ENCODE data around the gene MARK1. TPM values are rescaled to one million over a fixed set of nuclear protein-coding genes. Genes with fewer than 3 reads are reported as not detected.

The MARK1 gene
- polyA plus RNA-seq, 1 of the 3 experiments (the other 2 are of a cell fraction) = 3.1 TPM

- no peak overlapping the region for H2AFZ ChIP-seq (ENCODE audit: low read depth)
- no peaks in the 10 kb centered on the region for H3K9me3 ChIP-seq
- no peak overlapping the region for H3K9ac ChIP-seq
- WGBS (ENCODE audit: low lambda C conversion rate) = 69% methylated on average over 4 of the region's 4 CpGs
- CTCF ChIA-PET = interaction anchor here (0.5 to 4.2 kb wide), 5 partner anchors 12 to 73 kb away, joined by 3 to 16 read pairs (median 7); partner anchors contain the start of gene C1orf115
- H3K36me3 ChIP-seq (replicated peaks in 1 of 2; ENCODE audit: control insufficient read depth in 1 of 2, insufficient read depth in 2 of 2, low read length in 1 of 2) = no peaks in the 10 kb centered on the region
- no peaks in the 10 kb centered on the region for H3K79me2 ChIP-seq (ENCODE audit: insufficient read depth)
- H3K4me2 ChIP-seq = no peak overlapping the region
- H3F3A ChIP-seq (replicated peaks; ENCODE audit: insufficient read depth) = no peaks in the 10 kb centered on the region
- no peak for DNase-seq
- H3K4me3 ChIP-seq (ENCODE audit: low read depth in 2 of 2, low read length in 1 of 2) = no peak overlapping the region
- no peaks in the 10 kb centered on the region for H4K20me1 ChIP-seq (ENCODE audit: insufficient read depth)
- no peak overlapping the region for H3K27ac ChIP-seq (ENCODE audit: low read depth in 2 of 2, low read length in 1 of 2)
- no peaks in the 10 kb centered on the region for H3K27me3 ChIP-seq (ENCODE audit: insufficient read depth)
- no peaks in the 10 kb centered on the region; a peak in 1 of 4 replicates for H3K4me1 ChIP-seq (ENCODE audit: control insufficient read depth in 1 of 2, insufficient read depth in 2 of 2, low read depth in 1 of 2, low read length in 1 of 2)
- no peaks in the 10 kb centered on the region for H3K9me2 ChIP-seq
- TF ChIP-seq MAX (IDR thresholded peaks at IDR 0.05; ENCODE audit: low read depth) = no peak
- TF ChIP-seq PBX3 (IDR thresholded peaks at IDR 0.05) = no peak
- no peak for TF ChIP-seq RCOR1 (IDR thresholded peaks at IDR 0.05; ENCODE audit: low read length)
- no peak for TF ChIP-seq SMC3 (IDR thresholded peaks at IDR 0.05; ENCODE audit: low read depth, low read length)
- POLR2A ChIA-PET = no interaction called here
Observed at GRCh38 chr1:220703305-220703704, 175.4 kb downstream of the MARK1 start.

GRCh38 chr1:220705782-220706181 lies 177.8 kb downstream of the MARK1 start:
- no peak overlapping the region for H3K27ac ChIP-seq (ENCODE audit: low read depth in 2 of 2, low read length in 1 of 2)
- ChIA-PET CTCF (interaction anchor here (0.8 to 1.5 kb wide), 2 partner anchors 15 to 29 kb away, joined by 3 to 5 read pairs; no protein-coding TSS in a partner anchor), POLR2A (no interaction called here)
- no peaks in the 10 kb centered on the region for H3K36me3 ChIP-seq (replicated peaks in 1 of 2; ENCODE audit: control insufficient read depth in 1 of 2, insufficient read depth in 2 of 2, low read length in 1 of 2)
- 93% methylated on average over 3 of the region's 7 CpGs for WGBS (ENCODE audit: low lambda C conversion rate)
- TF ChIP-seq TCF12 (IDR thresholded peaks at IDR 0.05) = no peak
- no peak for TF ChIP-seq USF2 (IDR thresholded peaks at IDR 0.05; ENCODE audit: borderline replicate concordance, low read depth, low read length)
- no peak for TF ChIP-seq GABPA (IDR thresholded peaks at IDR 0.05; ENCODE audit: low read depth)
- no peak for TF ChIP-seq RXRA (IDR thresholded peaks at IDR 0.05; ENCODE audit: borderline replicate concordance, low read depth)
- no peak for TF ChIP-seq MAX (IDR thresholded peaks at IDR 0.05; ENCODE audit: low read depth)
- no peak for TF ChIP-seq MEF2A (IDR thresholded peaks at IDR 0.05; ENCODE audit: borderline replicate concordance, low read depth)
- DNase-seq = no peak
- no peaks in the 10 kb centered on the region for H3K27me3 ChIP-seq (ENCODE audit: insufficient read depth)
- no peaks in the 10 kb centered on the region for H3K79me2 ChIP-seq (ENCODE audit: insufficient read depth)
- H4K20me1 ChIP-seq (ENCODE audit: insufficient read depth) = no peaks in the 10 kb centered on the region
- no peak overlapping the region for H3K4me3 ChIP-seq (ENCODE audit: low read depth in 2 of 2, low read length in 1 of 2)
- no peaks in the 10 kb centered on the region; a peak in 1 of 4 replicates for H3K4me1 ChIP-seq (ENCODE audit: control insufficient read depth in 1 of 2, insufficient read depth in 2 of 2, low read depth in 1 of 2, low read length in 1 of 2)
- H3K9ac ChIP-seq = no peak overlapping the region
- no peaks in the 10 kb centered on the region for H3K9me3 ChIP-seq
- H2AFZ ChIP-seq (ENCODE audit: low read depth) = no peak overlapping the region
- no peaks in the 10 kb centered on the region for H3F3A ChIP-seq (replicated peaks; ENCODE audit: insufficient read depth)
- no peaks in the 10 kb centered on the region for H3K9me2 ChIP-seq
- H3K4me2 ChIP-seq = no peak overlapping the region

- CTCF ChIA-PET = interaction anchor here (1.5 kb wide), 1 partner anchor 16 kb away, joined by 3 read pairs; no protein-coding TSS in a partner anchor
- H3K4me1 ChIP-seq (ENCODE audit: control insufficient read depth in 1 of 2, insufficient read depth in 2 of 2, low read depth in 1 of 2, low read length in 1 of 2) = no peaks in the 10 kb centered on the region; a peak in 1 of 4 replicates
- TF ChIP-seq SMC3 (IDR thresholded peaks at IDR 0.05; ENCODE audit: low read depth, low read length) (no peak), USF1 (IDR thresholded peaks at IDR 0.05; ENCODE audit: borderline replicate concordance, low read depth) (no peak), PBX3 (IDR thresholded peaks at IDR 0.05) (no peak), NFIC (IDR thresholded peaks at IDR 0.05; ENCODE audit: borderline replicate concordance) (no peak), CHD2 (IDR thresholded peaks at IDR 0.05; ENCODE audit: low read length, partially characterized antibody) (no peak), TAF1 (IDR thresholded peaks at IDR 0.05; ENCODE audit: borderline replicate concordance, low read depth, low read length) (no peak), MEF2A (IDR thresholded peaks at IDR 0.05; ENCODE audit: borderline replicate concordance, low read depth) (no peak), SIN3A (IDR thresholded peaks at IDR 0.05; ENCODE audit: borderline replicate concordance, low read depth, low read length) (no peak), JUND (IDR thresholded peaks at IDR 0.05) (no peak), NRF1 (IDR thresholded peaks at IDR 0.05; ENCODE audit: low read depth, low read length) (no peak), USF2 (IDR thresholded peaks at IDR 0.05; ENCODE audit: borderline replicate concordance, low read depth, low read length) (no peak), TCF12 (IDR thresholded peaks at IDR 0.05) (no peak)
Observed at GRCh38 chr1:220706480-220706879, 178.5 kb downstream of the MARK1 start.

More at GRCh38 chr1:220706480-220706879, 178.5 kb downstream of the MARK1 start:
- Histone ChIP-seq H3K4me2 (no peak overlapping the region), H3K27ac (ENCODE audit: low read depth in 2 of 2, low read length in 1 of 2) (no peak overlapping the region), H3K79me2 (ENCODE audit: insufficient read depth) (no peaks in the 10 kb centered on the region), H3K9me2 (no peaks in the 10 kb centered on the region), H3K4me3 (ENCODE audit: low read depth in 2 of 2, low read length in 1 of 2) (no peak overlapping the region), H3K9me3 (no peaks in the 10 kb centered on the region), H4K20me1 (ENCODE audit: insufficient read depth) (no peaks in the 10 kb centered on the region), H3K27me3 (ENCODE audit: insufficient read depth) (no peaks in the 10 kb centered on the region), H3K36me3 (replicated peaks in 1 of 2; ENCODE audit: control insufficient read depth in 1 of 2, insufficient read depth in 2 of 2, low read length in 1 of 2) (no peaks in the 10 kb centered on the region), H2AFZ (ENCODE audit: low read depth) (no peak overlapping the region), H3F3A (replicated peaks; ENCODE audit: insufficient read depth) (no peaks in the 10 kb centered on the region), H3K9ac (no peak overlapping the region)
- WGBS (ENCODE audit: low lambda C conversion rate) = 77% methylated on average over 9 of the region's 9 CpGs
- POLR2A ChIA-PET = no interaction called here
- no peak for DNase-seq

Data from SK-N-SH (cell line).